IMR-90 (cell line): ENCODE data around the gene CD96. TPM values are rescaled to one million over a fixed set of nuclear protein-coding genes. Genes with fewer than 3 reads are reported as not detected.

Source experiments
- ATAC-seq: fragments of 200-7000 bp; cut with Tn5 transposase; 2 replicates; pipeline ENCODE4 v1.9.1; 2020; ENCODE audit warnings: low read depth, mild to moderate bottlenecking, moderate library complexity
- BruUV-seq: library from RNA; stranded (reverse); fragments of 400-500 nt; replicated peaks from 2 replicates; lab custom pipeline; 2021; lab: Mats Ljungman, UMichigan
- CTCF ChIA-PET: fragments of 300-600 bp; formaldehyde crosslinking; extraction: SDS; loops from one replicate; lab custom pipeline; 2021; ENCODE audit warnings: antibody characterized with exemption; lab: Yijun Ruan, JAX
- POLR2A ChIA-PET: fragments of 300-600 bp; sonication (Branson Sonifier 250); formaldehyde crosslinking; loops from one replicate; lab custom pipeline; 2022; ENCODE audit warnings: antibody characterized with exemption; ENCODE audit not compliant: unreplicated experiment; lab: Charles Lee
- DNase-seq: peaks from one replicate; pipeline ENCODE4 v3.0.0; 2013
- H2AFZ ChIP-seq: replicated peaks from 2 replicates; pipeline ENCODE3; 2013; ENCODE audit warnings: low read length, mild to moderate bottlenecking; ENCODE audit not compliant: poor library complexity
- H2AK5ac ChIP-seq: 2 replicates; pipeline ENCODE4 v1.6.1; 2013; ENCODE audit warnings: low read depth, low read length, inconsistent platforms
- H2AK9ac ChIP-seq: replicated peaks from 2 replicates; pipeline ENCODE3; 2013; ENCODE audit warnings: mild to moderate bottlenecking, low read depth, low read length, moderate library complexity; ENCODE audit not compliant: poor library complexity
- H2BK120ac ChIP-seq: 2 replicates; pipeline ENCODE4 v1.6.1; 2013; ENCODE audit warnings: low read depth, low read length, inconsistent platforms
- H2BK15ac ChIP-seq: 3 replicates; pipeline ENCODE4 v1.6.1; 2013; ENCODE audit warnings: low read depth, low read length, inconsistent platforms
- H2BK20ac ChIP-seq: 2 replicates; pipeline ENCODE4 v1.6.1; 2013; ENCODE audit warnings: low read depth, mild to moderate bottlenecking, inconsistent platforms, low read length, moderate library complexity
- H2BK5ac ChIP-seq: 2 replicates; pipeline ENCODE4 v1.6.1; 2013; ENCODE audit warnings: mild to moderate bottlenecking, low read depth, low read length, inconsistent platforms; ENCODE audit not compliant: poor library complexity, severe bottlenecking
- H3K14ac ChIP-seq: replicated peaks from 2 replicates; pipeline ENCODE4 v1.6.1; 2013; ENCODE audit warnings: low read depth, low read length, inconsistent platforms
- H3K18ac ChIP-seq: 2 replicates; pipeline ENCODE4 v1.6.1; 2013; ENCODE audit warnings: low read depth, low read length, control low read depth
- H3K23ac ChIP-seq: 2 replicates; pipeline ENCODE4 v1.6.1; 2013; ENCODE audit warnings: low read depth, low read length, inconsistent platforms
- H3K27ac ChIP-seq: 2 replicates; pipeline ENCODE4 v1.5.1; 2013; ENCODE audit warnings: mild to moderate bottlenecking, control low read depth, low read length; ENCODE audit not compliant: insufficient read depth
- H3K27me3 ChIP-seq: 2 replicates; pipeline ENCODE4 v1.6.1; 2013; ENCODE audit warnings: low read length; ENCODE audit not compliant: control insufficient read depth, insufficient read depth
- H3K36me3 ChIP-seq: 2 replicates; pipeline ENCODE4 v1.6.1; 2013; ENCODE audit warnings: low read length, mixed read lengths; ENCODE audit not compliant: control insufficient read depth, insufficient read depth
- H3K4ac ChIP-seq: 2 replicates; pipeline ENCODE4 v1.6.1; 2013; ENCODE audit warnings: low read depth, low read length, inconsistent platforms
- H3K4me1 ChIP-seq: 2 replicates; pipeline ENCODE4 v1.6.1; 2013; ENCODE audit warnings: low read length, mixed read lengths; ENCODE audit not compliant: control insufficient read depth, insufficient read depth
- H3K4me2 ChIP-seq: 2 replicates; pipeline ENCODE4 v1.6.1; 2013; ENCODE audit warnings: low read depth, mild to moderate bottlenecking, control low read depth, low read length, moderate library complexity
- H3K4me3 ChIP-seq: 2 replicates; pipeline ENCODE4 v1.5.1; 2013; ENCODE audit warnings: low read depth, mild to moderate bottlenecking, control low read depth, low read length, moderate library complexity; ENCODE audit not compliant: insufficient read depth
- H3K56ac ChIP-seq: 2 replicates; pipeline ENCODE4 v1.6.1; 2013; ENCODE audit warnings: low read length, inconsistent platforms; ENCODE audit not compliant: insufficient read depth; ENCODE audit errors: extremely low read depth
- H3K79me1 ChIP-seq, 2 experiments: 2 replicates each; pipeline ENCODE4 v1.6.1; 2013; ENCODE audit warnings: low read length in 2 of 2, inconsistent platforms in 1 of 2, low read depth in 1 of 2
- H3K9ac ChIP-seq: 2 replicates; pipeline ENCODE4 v1.6.1; 2013; ENCODE audit warnings: low read depth, low read length, control low read depth
- H3K9me1 ChIP-seq: 2 replicates; pipeline ENCODE4 v1.6.1; 2013; ENCODE audit warnings: low read length, inconsistent platforms; ENCODE audit not compliant: insufficient read depth
- H3K9me3 ChIP-seq: 2 replicates; pipeline ENCODE4 v1.6.1; 2013; ENCODE audit warnings: low read length; ENCODE audit not compliant: control insufficient read depth, insufficient read depth
- H4K20me1 ChIP-seq: 2 replicates; pipeline ENCODE4 v1.6.1; 2013; ENCODE audit warnings: low read length, inconsistent platforms; ENCODE audit not compliant: insufficient read depth
- H4K5ac ChIP-seq: 2 replicates; pipeline ENCODE4 v1.6.1; 2013; ENCODE audit warnings: mild to moderate bottlenecking, low read depth, low read length, control low read depth
- H4K8ac ChIP-seq, 2 experiments: 2 replicates each; pipeline ENCODE4 v1.6.1; 2013; ENCODE audit warnings: low read depth in 2 of 2, low read length in 2 of 2, control low read depth in 1 of 2, inconsistent platforms in 1 of 2
- H4K91ac ChIP-seq: 2 replicates; pipeline ENCODE4 v1.6.1; 2013; ENCODE audit warnings: low read depth, low read length, inconsistent platforms; ENCODE audit not compliant: insufficient read depth
- BHLHE40 ChIP-seq: fragments of 150-350 bp; IDR thresholded peaks from 2 replicates; pipeline ENCODE4 v1.6.1; 2016; ENCODE audit warnings: mild to moderate bottlenecking, low read depth, low read length
- CHD1 ChIP-seq: IDR thresholded peaks from 2 replicates; pipeline ENCODE4 v1.6.1; 2012; ENCODE audit warnings: low read depth, low read length, improper control_type of control experiment
- ELK1 ChIP-seq: fragments of 150-350 bp; IDR thresholded peaks from 2 replicates; pipeline ENCODE4 v1.6.1; 2016; ENCODE audit warnings: low read depth, mild to moderate bottlenecking, low read length, moderate library complexity, borderline replicate concordance
- FOS ChIP-seq: fragments of 150-350 bp; IDR thresholded peaks from 2 replicates; pipeline ENCODE4 v1.6.1; 2016; ENCODE audit warnings: low read depth, low read length
- MAFK ChIP-seq: IDR thresholded peaks from 2 replicates; pipeline ENCODE4 v1.6.1; 2012; ENCODE audit warnings: low read depth, low read length, improper control_type of control experiment
- MXI1 ChIP-seq: IDR thresholded peaks from 2 replicates; pipeline ENCODE4 v1.6.1; 2012; ENCODE audit warnings: low read depth, mild to moderate bottlenecking, low read length, moderate library complexity, borderline replicate concordance
- NFE2L2 ChIP-seq: fragments of 150-350 bp; IDR thresholded peaks from 2 replicates; pipeline ENCODE4 v1.6.1; 2016; ENCODE audit warnings: low read depth, mild to moderate bottlenecking, low read length
- POLR2A ChIP-seq: IDR thresholded peaks from 2 replicates; pipeline ENCODE4 v1.6.1; 2012; ENCODE audit warnings: mild to moderate bottlenecking, low read depth, low read length
- RAD21 ChIP-seq: IDR thresholded peaks from 2 replicates; pipeline ENCODE4 v1.6.1; 2012; ENCODE audit warnings: low read length, improper control_type of control experiment
- RCOR1 ChIP-seq: IDR thresholded peaks from 2 replicates; pipeline ENCODE4 v1.6.1; 2012; ENCODE audit warnings: mild to moderate bottlenecking, low read length, improper control_type of control experiment; ENCODE audit not compliant: insufficient replicate concordance
- USF2 ChIP-seq: fragments of 150-350 bp; IDR thresholded peaks from 2 replicates; pipeline ENCODE4 v1.6.1; 2017; ENCODE audit warnings: mild to moderate bottlenecking, antibody characterized with exemption, low read length, low read depth
- WGBS, 2 experiments: methylation state at CpG; one replicate each; pipeline versions ENCODE4 v1.1.5 to v1.1.7; 2013; ENCODE audit warnings: missing lambda C conversion rate in 2 of 2; ENCODE audit not compliant: insufficient read length in 1 of 2; ENCODE audit errors: extremely low coverage in 2 of 2; 5-methylcytosine and 5-hydroxymethylcytosine counted together
- dilution Hi-C: fragments of 300-500 bp; cut with HindIII; formaldehyde crosslinking; loops from one replicate; pipeline ENCODE4 v1.14.3; 2018; ENCODE audit warnings: low sequenced_read_pairs; ENCODE audit not compliant: unreplicated experiment
- in situ Hi-C: fragments of 300-500 bp; cut with MboI; formaldehyde crosslinking; loops from 3 replicates; pipeline ENCODE4 v1.14.3; 2019; ENCODE audit warnings: low sequenced_read_pairs, inconsistent platforms, mixed read lengths
- intact Hi-C: fragments of 100-400 bp; cut with micrococcal nuclease; formaldehyde crosslinking; loops from 2 replicates; pipeline ENCODE4 v1.10.0; 2022
- polyA plus RNA-seq, 3 experiments: library from polyadenylated mRNA; depleted of rRNA; stranded (reverse); fragments of >200 nt; gene quantifications; 2 replicates each; pipeline ENCODE4 v1.2.3, GENCODE V29; 2012; ENCODE audit warnings: low replicate concordance in 1 of 3
- total RNA-seq: library from RNA; depleted of rRNA; stranded (reverse); fragments of >200 nt; gene quantifications from 2 replicates; pipeline ENCODE4 v1.2.3, GENCODE V29; 2012
- TF ChIP-seq, protein P1 (sequence below): conservative IDR thresholded peaks from 2 replicates; pipeline ENCODE4 v1.5.1; 2012; ENCODE audit warnings: mild to moderate bottlenecking, low read depth, low read length, improper control_type of control experiment

Gene CD96
- total and polyA plus RNA-seq, 2 of the 4 experiments (the other 2 are of a cell fraction), result 0.05 to 0.18 TPM

DNA sequence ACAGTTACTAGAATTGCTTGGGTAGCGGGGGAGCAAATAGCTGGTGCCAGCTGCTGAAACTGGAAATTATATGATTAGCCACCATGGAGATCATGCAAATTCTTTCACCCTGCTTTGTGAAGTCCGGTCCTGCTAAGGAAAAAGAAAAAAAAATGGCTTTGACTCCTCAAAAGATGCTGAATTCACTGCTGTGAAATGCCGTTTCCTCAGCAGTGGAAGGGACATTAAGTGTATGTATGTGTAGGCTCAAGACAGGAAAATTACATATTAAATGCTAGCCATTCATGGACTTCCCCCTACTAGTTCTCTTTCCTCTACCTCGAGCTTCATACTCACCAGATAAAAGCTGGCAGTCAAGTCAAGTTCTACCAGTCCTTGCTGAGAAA is 135.0 kb downstream of the CD96 start:
- ChIA-PET CTCF (interaction anchor here (0.8 kb wide), 1 partner anchor 39 kb away, joined by 4 read pairs; no protein-coding TSS in a partner anchor), POLR2A (no interaction called here)
- Histone ChIP-seq H3K4me3 (no peak overlapping the region), H3K9me3 (no peaks in the 10 kb centered on the region), H2AK5ac (no peak overlapping the region), H3K36me3 (no peaks in the 10 kb centered on the region), H3K18ac (no peak overlapping the region), H4K5ac (no peak overlapping the region), H3K14ac (no peak overlapping the region), H3K9ac (no peak overlapping the region), H2BK5ac (no peak overlapping the region), H4K20me1 (no peaks in the 10 kb centered on the region), H2BK20ac (no peak overlapping the region), H3K9me1 (0 out of 2 replicates have a peak, but pooled peaks cover 4% of the 10 kb centered on the region), H3K23ac (no peak overlapping the region), H3K4me2 (no peak overlapping the region), H3K56ac (no peak overlapping the region), H4K8ac (no peak overlapping the region), H3K4me1 (peaks cover 3% of the 10 kb centered on the region; the same call in 1 of the 2 replicates), H2BK15ac (no peak overlapping the region), H3K27me3 (peaks cover 4% of the 10 kb centered on the region), H3K4ac (no peak overlapping the region), H2BK120ac (no peak overlapping the region), H2AFZ (no peak overlapping the region), H3K27ac (no peak overlapping the region), H2AK9ac (no peak overlapping the region), H4K91ac (no peak overlapping the region), H3K79me1 (no peaks in the 10 kb centered on the region; a peak in 1 of 4 replicates)
- intact Hi-C loops (no loop called here), in situ Hi-C loops (no loop called here), dilution Hi-C loops (no loop called here)
- DNase-seq (no peak), ATAC-seq (no peak)
- no TSS peak for BruUV-seq
- no peak for TF ChIP-seq MXI1
- TF ChIP-seq USF2, result no peak
- no peak for TF ChIP-seq POLR2A
- TF ChIP-seq, protein P1, sequence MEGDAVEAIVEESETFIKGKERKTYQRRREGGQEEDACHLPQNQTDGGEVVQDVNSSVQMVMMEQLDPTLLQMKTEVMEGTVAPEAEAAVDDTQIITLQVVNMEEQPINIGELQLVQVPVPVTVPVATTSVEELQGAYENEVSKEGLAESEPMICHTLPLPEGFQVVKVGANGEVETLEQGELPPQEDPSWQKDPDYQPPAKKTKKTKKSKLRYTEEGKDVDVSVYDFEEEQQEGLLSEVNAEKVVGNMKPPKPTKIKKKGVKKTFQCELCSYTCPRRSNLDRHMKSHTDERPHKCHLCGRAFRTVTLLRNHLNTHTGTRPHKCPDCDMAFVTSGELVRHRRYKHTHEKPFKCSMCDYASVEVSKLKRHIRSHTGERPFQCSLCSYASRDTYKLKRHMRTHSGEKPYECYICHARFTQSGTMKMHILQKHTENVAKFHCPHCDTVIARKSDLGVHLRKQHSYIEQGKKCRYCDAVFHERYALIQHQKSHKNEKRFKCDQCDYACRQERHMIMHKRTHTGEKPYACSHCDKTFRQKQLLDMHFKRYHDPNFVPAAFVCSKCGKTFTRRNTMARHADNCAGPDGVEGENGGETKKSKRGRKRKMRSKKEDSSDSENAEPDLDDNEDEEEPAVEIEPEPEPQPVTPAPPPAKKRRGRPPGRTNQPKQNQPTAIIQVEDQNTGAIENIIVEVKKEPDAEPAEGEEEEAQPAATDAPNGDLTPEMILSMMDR, result no peak
- TF ChIP-seq ELK1, result no peak
- TF ChIP-seq BHLHE40, result no peak
- no peak for TF ChIP-seq NFE2L2
- no peak for TF ChIP-seq MAFK
- TF ChIP-seq CHD1, result no peak
- no peak for TF ChIP-seq RAD21
- no peak for TF ChIP-seq FOS
- TF ChIP-seq RCOR1, result no peak
- WGBS, 2 experiments, result no CpG with 5 or more reads among the region's 4 CpGs
